22Rv1 (cell line): ENCODE data around the gene KL.

Experiments
- H3K27ac ChIP-seq: fragments of 450-650 bp; 2 replicates; pipeline ENCODE4 v1.5.1; 2017
- ZFX ChIP-seq: fragments of 450-650 bp; IDR thresholded peaks from 2 replicates; pipeline ENCODE4 v1.6.1; 2017; ENCODE audit warnings: antibody characterized with exemption, borderline replicate concordance
- TF ChIP-seq, protein P1 (sequence below): fragments of 450-650 bp; IDR thresholded peaks from 2 replicates; pipeline ENCODE4 v1.5.1; 2017; ENCODE audit warnings: mild to moderate bottlenecking

KL gene

DNA sequence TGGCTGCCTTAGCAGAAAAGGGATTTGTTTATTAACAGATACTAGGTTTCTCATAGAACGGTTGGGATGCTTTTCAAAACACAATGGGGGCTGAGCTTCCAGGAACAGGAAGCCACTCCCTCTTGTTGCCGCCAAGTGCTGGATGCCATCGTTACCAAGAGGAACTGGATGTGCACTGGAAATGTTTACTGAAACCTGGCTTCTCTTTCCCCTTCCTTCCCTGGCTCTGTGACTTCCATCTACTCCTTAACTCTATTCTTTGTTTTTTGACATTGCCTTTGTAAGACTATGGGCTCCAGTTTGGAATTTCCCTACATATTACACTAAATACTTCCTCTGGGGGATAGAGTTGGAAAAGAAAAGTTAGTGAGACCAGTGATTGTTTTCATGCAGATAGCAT, 11.7 kb upstream of the KL start:
- no peak overlapping the region for H3K27ac ChIP-seq
- no peak for TF ChIP-seq ZFX
- TF ChIP-seq, protein P1, sequence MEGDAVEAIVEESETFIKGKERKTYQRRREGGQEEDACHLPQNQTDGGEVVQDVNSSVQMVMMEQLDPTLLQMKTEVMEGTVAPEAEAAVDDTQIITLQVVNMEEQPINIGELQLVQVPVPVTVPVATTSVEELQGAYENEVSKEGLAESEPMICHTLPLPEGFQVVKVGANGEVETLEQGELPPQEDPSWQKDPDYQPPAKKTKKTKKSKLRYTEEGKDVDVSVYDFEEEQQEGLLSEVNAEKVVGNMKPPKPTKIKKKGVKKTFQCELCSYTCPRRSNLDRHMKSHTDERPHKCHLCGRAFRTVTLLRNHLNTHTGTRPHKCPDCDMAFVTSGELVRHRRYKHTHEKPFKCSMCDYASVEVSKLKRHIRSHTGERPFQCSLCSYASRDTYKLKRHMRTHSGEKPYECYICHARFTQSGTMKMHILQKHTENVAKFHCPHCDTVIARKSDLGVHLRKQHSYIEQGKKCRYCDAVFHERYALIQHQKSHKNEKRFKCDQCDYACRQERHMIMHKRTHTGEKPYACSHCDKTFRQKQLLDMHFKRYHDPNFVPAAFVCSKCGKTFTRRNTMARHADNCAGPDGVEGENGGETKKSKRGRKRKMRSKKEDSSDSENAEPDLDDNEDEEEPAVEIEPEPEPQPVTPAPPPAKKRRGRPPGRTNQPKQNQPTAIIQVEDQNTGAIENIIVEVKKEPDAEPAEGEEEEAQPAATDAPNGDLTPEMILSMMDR, result no peak

DNA sequence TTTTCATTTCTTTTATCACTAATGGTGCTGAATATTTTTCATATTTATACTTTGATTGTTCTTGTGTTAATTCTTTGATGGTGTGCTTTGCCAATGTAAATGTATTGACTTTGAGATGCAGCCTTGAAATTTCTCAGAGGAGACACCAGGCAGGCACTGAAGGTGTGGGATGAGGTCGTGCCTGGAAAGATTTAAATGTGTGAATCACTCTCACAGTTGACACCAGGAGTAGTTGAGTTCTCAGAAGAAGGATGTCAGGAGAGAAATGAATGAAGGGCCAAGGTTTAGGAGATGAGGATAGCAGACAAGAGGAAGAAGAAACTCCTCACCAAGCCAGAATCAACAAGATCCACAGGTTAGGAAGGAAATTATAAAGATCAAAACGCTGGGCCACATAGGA, 10.1 kb upstream of the KL start:
- TF ChIP-seq, protein P1, result no peak
- TF ChIP-seq ZFX, result no peak
- H3K27ac ChIP-seq, result no peak overlapping the region

DNA sequence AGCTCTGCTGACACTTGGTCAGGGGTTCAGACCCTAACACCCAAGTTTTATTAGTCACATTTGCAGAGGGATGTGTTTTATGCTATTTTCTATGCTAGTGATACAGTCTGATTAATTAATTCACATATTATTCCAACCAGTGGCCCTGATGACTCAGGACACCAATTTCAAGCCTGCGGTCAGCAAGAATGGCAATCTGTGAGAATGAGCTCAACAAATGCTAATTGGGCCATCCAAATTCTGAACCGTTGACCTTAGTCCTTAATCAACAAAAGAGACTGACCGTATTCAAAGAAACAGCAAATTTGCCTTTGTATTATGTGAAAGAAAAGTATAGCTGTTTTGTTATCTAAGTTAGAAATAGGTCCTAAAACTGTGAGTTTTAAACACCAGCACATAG, 9.6 kb upstream of the KL start:
- no peak overlapping the region for H3K27ac ChIP-seq
- TF ChIP-seq ZFX, result no peak
- TF ChIP-seq, protein P1, result no peak

DNA sequence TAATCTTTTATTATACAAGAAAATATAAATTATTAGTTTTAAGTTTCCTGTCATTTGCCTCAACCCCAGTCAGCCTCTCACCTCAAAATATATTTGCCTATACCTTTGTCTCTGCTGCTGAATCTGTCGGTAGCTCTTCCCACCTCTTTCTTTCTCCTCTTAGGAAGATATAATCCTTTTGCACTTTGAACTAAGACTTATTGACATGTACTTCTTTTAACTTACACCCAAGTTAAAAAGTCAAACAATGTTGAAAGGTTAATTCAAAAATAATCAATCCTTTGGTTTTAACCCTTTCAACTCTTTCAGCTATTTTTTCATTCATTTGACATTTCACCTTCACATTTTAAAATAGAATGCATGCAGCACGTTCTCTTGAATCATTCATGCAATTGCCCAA, 9.0 kb upstream of the KL start:
- TF ChIP-seq, protein P1, result no peak
- no peak for TF ChIP-seq ZFX
- no peak overlapping the region for H3K27ac ChIP-seq

DNA sequence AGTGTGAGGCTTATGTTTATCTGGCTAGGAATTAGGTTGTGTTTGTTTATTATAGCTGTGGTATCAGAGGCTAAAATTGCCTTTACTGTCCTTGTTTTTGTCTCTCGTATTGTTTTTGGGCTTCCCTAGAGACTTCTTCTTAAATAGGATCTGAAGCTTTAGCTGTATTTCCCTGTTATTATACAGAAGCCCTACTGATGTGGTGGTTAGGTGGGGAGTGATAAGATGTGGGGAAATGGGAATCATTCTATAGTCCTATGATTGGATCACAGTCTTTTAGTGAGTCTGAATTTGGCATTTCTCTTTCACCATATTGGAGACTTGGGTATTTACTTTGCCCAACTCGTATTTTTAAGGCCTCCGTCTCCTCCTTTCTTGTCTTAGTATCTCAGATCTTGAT, 8.3 kb upstream of the KL start:
- no peak for TF ChIP-seq ZFX
- TF ChIP-seq, protein P1, result no peak
- H3K27ac ChIP-seq, result no peak overlapping the region

DNA sequence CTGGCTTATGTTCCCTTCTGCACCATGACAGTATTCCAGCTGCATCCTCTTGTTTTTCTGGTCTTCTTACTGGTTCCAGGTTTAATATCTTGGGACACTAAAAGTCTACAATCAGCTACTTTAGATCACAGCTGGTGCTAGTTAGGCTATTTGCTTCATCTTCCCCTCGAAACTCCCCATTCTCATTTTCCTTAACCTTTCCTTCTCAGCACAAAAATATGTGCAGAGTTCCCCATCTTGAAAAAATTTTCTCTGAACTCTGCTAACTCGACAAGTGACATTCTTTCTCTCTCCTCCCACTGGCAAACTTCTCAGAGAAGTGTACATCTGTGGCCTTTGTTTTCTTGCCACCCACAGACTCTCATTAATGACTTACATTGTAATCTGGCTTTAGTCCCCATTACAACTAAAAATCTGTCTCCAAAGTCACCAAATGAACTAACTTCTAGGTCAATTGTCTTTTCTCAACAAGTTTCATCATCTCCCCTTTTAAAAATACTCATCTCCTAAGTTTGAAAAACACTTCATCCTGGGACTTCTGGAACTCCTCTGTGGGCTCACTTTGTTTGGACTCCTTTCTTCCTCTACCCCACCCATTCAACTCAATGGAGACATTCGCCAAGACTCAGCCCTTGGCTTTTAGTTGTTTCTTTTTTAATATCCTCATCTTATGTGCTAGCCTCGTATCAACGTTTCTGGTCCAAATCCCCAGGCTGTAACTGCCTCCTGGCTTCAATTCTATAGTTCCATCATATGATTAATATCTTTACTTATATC, 7.1 kb upstream of the KL start:
- no peak overlapping the region for H3K27ac ChIP-seq
- no peak for TF ChIP-seq ZFX
- TF ChIP-seq, protein P1, result no peak

DNA sequence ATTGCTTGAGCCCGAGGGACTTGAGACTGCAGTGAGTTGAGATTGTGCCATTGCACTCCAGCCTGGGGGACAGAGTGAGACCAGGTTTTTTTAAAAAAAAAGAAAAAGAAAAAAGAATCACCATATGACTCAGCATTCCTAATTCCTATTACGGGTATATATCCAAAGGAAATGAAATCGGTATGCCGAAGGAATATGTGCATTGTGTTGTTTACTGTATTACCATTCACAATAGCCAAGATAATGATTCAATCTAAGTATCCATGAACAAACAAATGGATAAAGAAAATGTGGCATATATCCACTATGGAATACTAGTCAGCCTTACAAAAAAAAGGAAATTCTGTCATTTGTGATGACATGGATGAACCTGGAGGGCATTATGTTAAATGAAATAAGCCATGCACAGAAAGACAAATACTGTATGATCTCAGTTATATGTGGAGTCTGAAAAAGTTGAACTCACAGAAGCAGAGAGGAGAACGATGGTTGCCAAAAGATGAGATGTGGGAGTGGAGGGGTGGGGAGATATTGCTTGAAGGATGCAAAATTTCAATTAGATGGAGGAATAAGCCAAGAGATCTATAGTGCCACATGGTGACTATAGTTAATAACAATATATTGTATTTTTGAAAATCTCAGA, 4.3 kb upstream of the KL start:
- TF ChIP-seq, protein P1, result no peak
- TF ChIP-seq ZFX, result no peak
- H3K27ac ChIP-seq, result no peak overlapping the region
